SK-N-SH (cell line): ENCODE measurements around the gene THAP7. TPM values are rescaled to one million over a fixed set of nuclear protein-coding genes. Genes with fewer than 3 reads are reported as not detected.

Experiments used
- CTCF ChIA-PET: fragments of 300-600, 350-600 bp; formaldehyde crosslinking; extraction: SDS; loops from one replicate; lab custom pipeline; 2021; lab: Yijun Ruan, JAX
- POLR2A ChIA-PET: fragments of 350-600 bp; sonication (Branson Sonifier 250); formaldehyde crosslinking; extraction: SDS; loops from one replicate; lab custom pipeline; 2020; ENCODE audit warnings: antibody characterized with exemption, inconsistent platforms; lab: Yijun Ruan, JAX
- DNase-seq: peaks from one replicate; pipeline ENCODE4 v3.0.0; 2012
- H2AFZ ChIP-seq: fragments of 200-600 bp; sonication (generic); 2 replicates; pipeline ENCODE4 v1.8.1; 2016; ENCODE audit warnings: antibody characterized with exemption, mild to moderate bottlenecking, low read depth
- H3F3A ChIP-seq: fragments of 200-600 bp; sonication (generic); replicated peaks from 2 replicates; pipeline ENCODE3; 2016; ENCODE audit warnings: antibody characterized with exemption, mild to moderate bottlenecking; ENCODE audit not compliant: insufficient read depth
- H3K27ac ChIP-seq, 2 experiments: fragments of 200-500 bp in 1 of 2; fragments of 200-600 bp in 1 of 2; sonication (Bioruptor generic) in 1 of 2; sonication (generic), shearing (Covaris generic) in 1 of 2; 2 replicates each; pipeline versions ENCODE4 v1.5.1 to v1.6.1; 2014 to 2016; ENCODE audit warnings: low read depth in 2 of 2, inconsistent platforms in 1 of 2, low read length in 1 of 2, mild to moderate bottlenecking in 1 of 2, mixed read lengths in 1 of 2
- H3K27me3 ChIP-seq: fragments of 200-600 bp; sonication (generic), shearing (Covaris generic); 2 replicates; pipeline ENCODE4 v1.6.1; 2016; ENCODE audit warnings: mixed run types; ENCODE audit not compliant: insufficient read depth
- H3K36me3 ChIP-seq, 2 experiments: fragments of 200-500 bp in 1 of 2; fragments of 200-600 bp in 1 of 2; sonication (Bioruptor generic) in 1 of 2; sonication (generic) in 1 of 2; replicated peaks in 1 of 2; 2 replicates each; pipeline versions ENCODE3 to v1.5.1; 2014 to 2016; ENCODE audit warnings: low read length in 1 of 2, mild to moderate bottlenecking in 1 of 2; ENCODE audit not compliant: insufficient read depth in 2 of 2, control insufficient read depth in 1 of 2
- H3K4me1 ChIP-seq, 2 experiments: fragments of 200-500 bp in 1 of 2; fragments of 200-600 bp in 1 of 2; sonication (Bioruptor generic) in 1 of 2; sonication (generic), shearing (Covaris generic) in 1 of 2; 2 replicates each; pipeline versions ENCODE4 v1.5.1 to v1.6.1; 2014 to 2016; ENCODE audit warnings: low read depth in 1 of 2, low read length in 1 of 2, mixed run types in 1 of 2; ENCODE audit not compliant: insufficient read depth in 2 of 2, control insufficient read depth in 1 of 2
- H3K4me2 ChIP-seq: fragments of 200-600 bp; sonication (generic), shearing (Covaris generic); 2 replicates; pipeline ENCODE4 v1.6.1; 2017; ENCODE audit warnings: mixed run types
- H3K4me3 ChIP-seq, 2 experiments: fragments of 200-500 bp in 1 of 2; fragments of 200-600 bp in 1 of 2; sonication (Bioruptor generic) in 1 of 2; sonication (generic), shearing (Covaris generic) in 1 of 2; 2 replicates each; pipeline versions ENCODE4 v1.5.1 to v1.8.1; 2014 to 2016; ENCODE audit warnings: low read depth in 2 of 2, inconsistent platforms in 1 of 2, low read length in 1 of 2, mild to moderate bottlenecking in 1 of 2, mixed read lengths in 1 of 2, moderate library complexity in 1 of 2
- H3K79me2 ChIP-seq: fragments of 200-600 bp; sonication (generic); 2 replicates; pipeline ENCODE4 v1.8.1; 2017; ENCODE audit warnings: mild to moderate bottlenecking; ENCODE audit not compliant: insufficient read depth
- H3K9ac ChIP-seq: fragments of 200-600 bp; sonication (generic); 2 replicates; pipeline ENCODE4 v1.6.1; 2017; ENCODE audit warnings: mixed run types
- H3K9me2 ChIP-seq: fragments of 200-600 bp; sonication (generic); 2 replicates; pipeline ENCODE4 v1.6.1; 2017; ENCODE audit warnings: mixed run types
- H3K9me3 ChIP-seq: fragments of 200-600 bp; sonication (generic); 2 replicates; pipeline ENCODE4 v1.6.1; 2017; ENCODE audit warnings: mixed run types, mild to moderate bottlenecking, moderate library complexity
- H4K20me1 ChIP-seq: fragments of 200-600 bp; sonication (generic); 2 replicates; pipeline ENCODE4 v1.6.1; 2017; ENCODE audit warnings: mild to moderate bottlenecking, mixed run types; ENCODE audit not compliant: insufficient read depth
- CHD2 ChIP-seq: fragments of 150-350 bp; IDR thresholded peaks from 2 replicates; pipeline ENCODE4 v1.6.1; 2018; ENCODE audit warnings: low read length; ENCODE audit not compliant: partially characterized antibody
- ELF1 ChIP-seq: IDR thresholded peaks from 2 replicates; pipeline ENCODE4 v1.4.0; 2012
- EP300 ChIP-seq, 2 experiments: IDR thresholded peaks; 2 replicates each; pipeline versions ENCODE4 v1.4.0 to v1.6.1; 2012; ENCODE audit warnings: borderline replicate concordance in 1 of 2, low read depth in 1 of 2, low read length in 1 of 2
- FOSL2 ChIP-seq: IDR thresholded peaks from 2 replicates; pipeline ENCODE4 v1.4.0; 2012; ENCODE audit warnings: low read depth, mild to moderate bottlenecking, moderate library complexity, borderline replicate concordance
- FOXJ3 ChIP-seq: sonication (generic); formaldehyde crosslinking; IDR thresholded peaks from 2 replicates; pipeline ENCODE4 v1.5.1; 2020; ENCODE audit warnings: mild to moderate bottlenecking, missing genetic modification reagents
- FOXM1 ChIP-seq: IDR thresholded peaks from 2 replicates; pipeline ENCODE4 v1.4.0; 2012; ENCODE audit warnings: low read depth, mild to moderate bottlenecking
- GABPA ChIP-seq: IDR thresholded peaks from 2 replicates; pipeline ENCODE4 v1.4.0; 2012; ENCODE audit warnings: low read depth, mild to moderate bottlenecking
- GATA2 ChIP-seq: sonication (generic); formaldehyde crosslinking; IDR thresholded peaks from 2 replicates; pipeline ENCODE4 v1.5.0; 2020; ENCODE audit warnings: mild to moderate bottlenecking, missing genetic modification reagents
- MEF2A ChIP-seq: IDR thresholded peaks from 2 replicates; pipeline ENCODE4 v1.4.0; 2012; ENCODE audit warnings: low read depth, borderline replicate concordance
- MXI1 ChIP-seq: IDR thresholded peaks from 2 replicates; pipeline ENCODE4 v1.6.1; 2012; ENCODE audit warnings: mild to moderate bottlenecking, low read depth, low read length, improper control_type of control experiment
- RAD21 ChIP-seq: IDR thresholded peaks from 2 replicates; pipeline ENCODE4 v1.6.1; 2012; ENCODE audit warnings: mild to moderate bottlenecking, low read length
- RXRA ChIP-seq: IDR thresholded peaks from 2 replicates; pipeline ENCODE4 v1.4.0; 2012; ENCODE audit warnings: low read depth, mild to moderate bottlenecking, borderline replicate concordance
- SMC3 ChIP-seq: IDR thresholded peaks from 2 replicates; pipeline ENCODE4 v1.6.1; 2012; ENCODE audit warnings: low read depth, low read length, improper control_type of control experiment
- TAF1 ChIP-seq: IDR thresholded peaks from 2 replicates; pipeline ENCODE4 v1.6.1; 2012; ENCODE audit warnings: low read depth, mild to moderate bottlenecking, low read length, moderate library complexity, borderline replicate concordance
- TCF12 ChIP-seq: IDR thresholded peaks from 2 replicates; pipeline ENCODE4 v1.4.0; 2012
- TEAD4 ChIP-seq: IDR thresholded peaks from 2 replicates; pipeline ENCODE4 v1.4.0; 2012; ENCODE audit warnings: mild to moderate bottlenecking, borderline replicate concordance; ENCODE audit not compliant: insufficient read depth
- WGBS: methylation state at CpG from one replicate; pipeline ENCODE4 v1.1.6; 2017; ENCODE audit warnings: low lambda C conversion rate; 5-methylcytosine and 5-hydroxymethylcytosine counted together
- polyA plus RNA-seq, 3 experiments: library from polyadenylated mRNA; depleted of rRNA; stranded (reverse); fragments of >200 nt; gene quantifications; 2 replicates each; pipeline ENCODE4 v1.2.3, GENCODE V29; 2012
- TF ChIP-seq, protein P1 (sequence below): IDR thresholded peaks from 2 replicates; pipeline ENCODE4; 2012
- TF ChIP-seq, protein P2 (sequence below): IDR thresholded peaks from 2 replicates; pipeline ENCODE4 v1.4.0; 2012; ENCODE audit warnings: low read depth, borderline replicate concordance
- TF ChIP-seq, protein P3 (sequence below): IDR thresholded peaks from 2 replicates; pipeline ENCODE4 v1.4.0; 2012; ENCODE audit warnings: low read depth, borderline replicate concordance
- TF ChIP-seq, protein P4 (sequence below): fragments of 200-600 bp; sonication (generic); IDR thresholded peaks from 2 replicates; pipeline ENCODE4 v1.6.1; 2017; ENCODE audit warnings: antibody characterized with exemption, mild to moderate bottlenecking, moderate library complexity
- TF ChIP-seq, protein P5 (sequence below): fragments of 150-350 bp; IDR thresholded peaks from 2 replicates; pipeline ENCODE4 v1.6.1; 2016; ENCODE audit warnings: mild to moderate bottlenecking, low read depth, low read length

Gene THAP7
- polyA plus RNA-seq, 1 of the 3 experiments (the other 2 are of a cell fraction): 32.0 TPM

DNA sequence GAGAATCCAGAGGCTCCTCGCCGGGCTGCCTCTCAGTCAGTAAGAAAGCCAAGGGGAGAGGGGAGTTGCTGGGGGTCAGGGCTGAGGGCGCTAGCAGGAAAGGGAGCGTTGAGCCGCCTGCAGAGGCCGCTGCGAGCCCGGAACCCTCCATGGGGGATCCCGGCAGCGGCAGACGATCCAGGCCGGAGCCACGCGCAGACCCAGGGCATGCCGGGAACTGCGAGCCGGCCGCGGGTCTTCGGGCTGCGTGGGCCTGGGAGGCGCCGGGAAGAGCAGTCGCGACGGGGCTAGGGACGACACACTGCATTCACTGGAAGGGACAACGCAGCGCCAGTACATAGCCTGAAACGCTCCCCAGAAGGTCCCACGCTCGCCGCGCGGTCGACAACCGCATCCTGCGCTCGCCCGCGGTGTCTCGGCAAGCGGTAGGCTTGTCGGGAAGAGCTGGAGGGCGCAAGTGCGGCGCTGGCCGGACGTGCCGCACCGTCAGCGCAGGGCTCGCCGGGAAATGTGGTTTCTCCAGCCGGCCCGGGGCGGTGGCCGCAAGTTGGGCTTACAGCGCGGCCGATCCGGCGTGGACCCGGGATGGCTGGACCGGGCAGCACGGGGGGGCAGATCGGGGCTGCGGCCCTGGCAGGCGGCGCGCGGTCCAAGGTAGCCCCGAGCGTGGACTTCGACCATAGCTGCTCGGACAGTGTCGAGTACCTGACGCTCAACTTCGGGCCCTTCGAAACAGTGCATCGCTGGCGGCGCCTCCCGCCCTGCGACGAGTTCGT lies 19.9 kb downstream of the THAP7 start, which contains the start of gene LZTR1:
Gene LZTR1 (plus strand): TSS at position 511 of the 776 bp plus-strand sequence. CDS start 75 bp downstream, at position 586.
- Histone ChIP-seq H3K4me3 (peak within 1 kb of the TSS; percentile 71 to 97), H3K4me2 (peak within 1 kb of the TSS; percentile 95), H3K27me3 (no peaks in the 10 kb centered on the region), H3K9me3 (no peaks in the 10 kb centered on the region), H2AFZ (peak within 1 kb of the TSS; percentile 79; the same call in 1 of the 2 replicates), H3K4me1 (peaks cover 6 to 24% of the 10 kb centered on the region in 2 experiments; a peak in 2 of 4 replicates), H3K9me2 (no peaks in the 10 kb centered on the region), H3K9ac (peak within 1 kb of the TSS; percentile 78), H3F3A (no peaks in the 10 kb centered on the region), H3K27ac (peak within 1 kb of the TSS; percentile 77 to 98), H3K79me2 (peaks cover 25% of the 10 kb centered on the region), H4K20me1 (no peaks in the 10 kb centered on the region), H3K36me3 (peaks cover 8 to 20% of the 10 kb centered on the region in 2 experiments)
- ChIA-PET CTCF (interaction anchor here (0.7 to 3.6 kb wide), 16 partner anchors 9 to 178 kb away, joined by 3 to 12 read pairs (median 3); partner anchors contain the start of gene CRKL), POLR2A (interaction anchor here (0.6 to 1.8 kb wide), 17 partner anchors 9 to 96 kb away, joined by 3 to 13 read pairs (median 6); partner anchors contain the start of genes LRRC74B, P2RX6 and THAP7)
- peak; percentile 94 for DNase-seq
- 1% methylated on average over 29 of the region's 87 CpGs for WGBS
- TF ChIP-seq, protein P1, sequence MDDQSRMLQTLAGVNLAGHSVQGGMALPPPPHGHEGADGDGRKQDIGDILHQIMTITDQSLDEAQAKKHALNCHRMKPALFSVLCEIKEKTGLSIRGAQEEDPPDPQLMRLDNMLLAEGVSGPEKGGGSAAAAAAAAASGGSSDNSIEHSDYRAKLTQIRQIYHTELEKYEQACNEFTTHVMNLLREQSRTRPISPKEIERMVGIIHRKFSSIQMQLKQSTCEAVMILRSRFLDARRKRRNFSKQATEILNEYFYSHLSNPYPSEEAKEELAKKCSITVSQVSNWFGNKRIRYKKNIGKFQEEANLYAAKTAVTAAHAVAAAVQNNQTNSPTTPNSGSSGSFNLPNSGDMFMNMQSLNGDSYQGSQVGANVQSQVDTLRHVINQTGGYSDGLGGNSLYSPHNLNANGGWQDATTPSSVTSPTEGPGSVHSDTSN: no peak
- peak; percentile 62; the same call in 1 of the 2 replicates for TF ChIP-seq ELF1
- no peak for TF ChIP-seq RXRA
- peak; percentile 46 for TF ChIP-seq SMC3
- TF ChIP-seq, protein P2, sequence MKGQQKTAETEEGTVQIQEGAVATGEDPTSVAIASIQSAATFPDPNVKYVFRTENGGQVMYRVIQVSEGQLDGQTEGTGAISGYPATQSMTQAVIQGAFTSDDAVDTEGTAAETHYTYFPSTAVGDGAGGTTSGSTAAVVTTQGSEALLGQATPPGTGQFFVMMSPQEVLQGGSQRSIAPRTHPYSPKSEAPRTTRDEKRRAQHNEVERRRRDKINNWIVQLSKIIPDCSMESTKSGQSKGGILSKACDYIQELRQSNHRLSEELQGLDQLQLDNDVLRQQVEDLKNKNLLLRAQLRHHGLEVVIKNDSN: peak; percentile 43; the same call in 1 of the 2 replicates
- TF ChIP-seq FOXM1: no peak
- peak; percentile 54 for TF ChIP-seq RAD21
- TF ChIP-seq TEAD4: no peak
- no peak for TF ChIP-seq GATA2 (CRISPR knock-in tag)
- peak; percentile 76 for TF ChIP-seq GABPA
- TF ChIP-seq TCF12: no peak
- peak; percentile 61; the same call in 1 of the 2 replicates for TF ChIP-seq TAF1
- no peak; the same call in 1 of the 2 replicates for TF ChIP-seq FOSL2
- TF ChIP-seq EP300 (IDR thresholded peaks at IDR 0.05; ENCODE audit: borderline replicate concordance in 1 of 2, low read depth in 1 of 2, low read length in 1 of 2): no peak; a peak in 1 of 4 replicates
- TF ChIP-seq, protein P3, sequence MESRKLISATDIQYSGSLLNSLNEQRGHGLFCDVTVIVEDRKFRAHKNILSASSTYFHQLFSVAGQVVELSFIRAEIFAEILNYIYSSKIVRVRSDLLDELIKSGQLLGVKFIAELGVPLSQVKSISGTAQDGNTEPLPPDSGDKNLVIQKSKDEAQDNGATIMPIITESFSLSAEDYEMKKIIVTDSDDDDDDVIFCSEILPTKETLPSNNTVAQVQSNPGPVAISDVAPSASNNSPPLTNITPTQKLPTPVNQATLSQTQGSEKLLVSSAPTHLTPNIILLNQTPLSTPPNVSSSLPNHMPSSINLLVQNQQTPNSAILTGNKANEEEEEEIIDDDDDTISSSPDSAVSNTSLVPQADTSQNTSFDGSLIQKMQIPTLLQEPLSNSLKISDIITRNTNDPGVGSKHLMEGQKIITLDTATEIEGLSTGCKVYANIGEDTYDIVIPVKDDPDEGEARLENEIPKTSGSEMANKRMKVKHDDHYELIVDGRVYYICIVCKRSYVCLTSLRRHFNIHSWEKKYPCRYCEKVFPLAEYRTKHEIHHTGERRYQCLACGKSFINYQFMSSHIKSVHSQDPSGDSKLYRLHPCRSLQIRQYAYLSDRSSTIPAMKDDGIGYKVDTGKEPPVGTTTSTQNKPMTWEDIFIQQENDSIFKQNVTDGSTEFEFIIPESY: no peak; the same call in 1 of the 2 replicates
- TF ChIP-seq, protein P4, sequence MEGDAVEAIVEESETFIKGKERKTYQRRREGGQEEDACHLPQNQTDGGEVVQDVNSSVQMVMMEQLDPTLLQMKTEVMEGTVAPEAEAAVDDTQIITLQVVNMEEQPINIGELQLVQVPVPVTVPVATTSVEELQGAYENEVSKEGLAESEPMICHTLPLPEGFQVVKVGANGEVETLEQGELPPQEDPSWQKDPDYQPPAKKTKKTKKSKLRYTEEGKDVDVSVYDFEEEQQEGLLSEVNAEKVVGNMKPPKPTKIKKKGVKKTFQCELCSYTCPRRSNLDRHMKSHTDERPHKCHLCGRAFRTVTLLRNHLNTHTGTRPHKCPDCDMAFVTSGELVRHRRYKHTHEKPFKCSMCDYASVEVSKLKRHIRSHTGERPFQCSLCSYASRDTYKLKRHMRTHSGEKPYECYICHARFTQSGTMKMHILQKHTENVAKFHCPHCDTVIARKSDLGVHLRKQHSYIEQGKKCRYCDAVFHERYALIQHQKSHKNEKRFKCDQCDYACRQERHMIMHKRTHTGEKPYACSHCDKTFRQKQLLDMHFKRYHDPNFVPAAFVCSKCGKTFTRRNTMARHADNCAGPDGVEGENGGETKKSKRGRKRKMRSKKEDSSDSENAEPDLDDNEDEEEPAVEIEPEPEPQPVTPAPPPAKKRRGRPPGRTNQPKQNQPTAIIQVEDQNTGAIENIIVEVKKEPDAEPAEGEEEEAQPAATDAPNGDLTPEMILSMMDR: peak; percentile 62
- no peak for TF ChIP-seq FOXJ3 (CRISPR knock-in tag)
- peak; percentile 40 for TF ChIP-seq CHD2
- no peak for TF ChIP-seq MEF2A
- TF ChIP-seq MXI1: peak; percentile 63
- TF ChIP-seq, protein P5, sequence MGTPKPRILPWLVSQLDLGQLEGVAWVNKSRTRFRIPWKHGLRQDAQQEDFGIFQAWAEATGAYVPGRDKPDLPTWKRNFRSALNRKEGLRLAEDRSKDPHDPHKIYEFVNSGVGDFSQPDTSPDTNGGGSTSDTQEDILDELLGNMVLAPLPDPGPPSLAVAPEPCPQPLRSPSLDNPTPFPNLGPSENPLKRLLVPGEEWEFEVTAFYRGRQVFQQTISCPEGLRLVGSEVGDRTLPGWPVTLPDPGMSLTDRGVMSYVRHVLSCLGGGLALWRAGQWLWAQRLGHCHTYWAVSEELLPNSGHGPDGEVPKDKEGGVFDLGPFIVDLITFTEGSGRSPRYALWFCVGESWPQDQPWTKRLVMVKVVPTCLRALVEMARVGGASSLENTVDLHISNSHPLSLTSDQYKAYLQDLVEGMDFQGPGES: no peak
